IPS DF 6.9 (cell line): Measurements from ENCODE around the gene SRSF9.

Source experiments
- DNase-seq: peaks from one replicate; pipeline ENCODE4 v3.0.0-alpha.2; 2013; ENCODE audit warnings: low read depth, low spot score
- H3K27ac ChIP-seq: one replicate; pipeline ENCODE4 v1.5.1; 2013; ENCODE audit warnings: low read length, control low read depth
- H3K27me3 ChIP-seq: 2 replicates; pipeline ENCODE4 v1.6.1; 2013; ENCODE audit warnings: mild to moderate bottlenecking, low read length; ENCODE audit not compliant: control insufficient read depth, insufficient read depth
- H3K36me3 ChIP-seq: 2 replicates; pipeline ENCODE4 v1.6.1; 2013; ENCODE audit warnings: low read length; ENCODE audit not compliant: control insufficient read depth, insufficient read depth
- H3K4me1 ChIP-seq: 2 replicates; pipeline ENCODE4 v1.6.1; 2013; ENCODE audit warnings: low read length; ENCODE audit not compliant: control insufficient read depth, insufficient read depth
- H3K4me3 ChIP-seq: 2 replicates; pipeline ENCODE4 v1.5.1; 2013; ENCODE audit warnings: mild to moderate bottlenecking, low read length
- H3K9me3 ChIP-seq: 2 replicates; pipeline ENCODE4 v1.6.1; 2013; ENCODE audit warnings: low read length, inconsistent platforms; ENCODE audit not compliant: control insufficient read depth, insufficient read depth
- WGBS: extraction: QIAGEN DNeasy Blood & Tissue Kit; methylation state at CpG from one replicate; pipeline ENCODE4 v1.1.7; 2013; ENCODE audit warnings: mixed read lengths, missing lambda C conversion rate; ENCODE audit not compliant: insufficient read length, insufficient coverage; 5-methylcytosine and 5-hydroxymethylcytosine counted together

Gene SRSF9

DNA sequence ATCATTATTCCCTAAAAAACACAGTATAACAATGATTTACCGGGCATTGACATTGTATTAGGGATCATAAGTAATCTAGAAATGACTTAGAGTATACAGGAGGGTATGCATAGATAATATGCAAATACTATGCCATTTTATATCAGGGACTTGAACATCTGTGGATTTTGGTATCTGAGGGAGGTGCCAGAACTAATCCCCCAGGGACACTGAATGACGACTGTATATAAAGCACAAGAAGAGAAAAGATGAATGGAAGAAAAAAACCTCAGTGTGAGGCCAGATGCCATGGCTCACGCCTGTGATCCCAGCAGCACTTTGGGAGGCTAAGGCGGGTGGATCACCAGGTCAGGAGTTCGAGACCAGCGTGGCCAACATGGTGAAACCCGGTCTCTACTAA lies 57.1 kb downstream of the SRSF9 start:
- no peak overlapping the region for H3K4me3 ChIP-seq
- no peak for DNase-seq
- no CpG with 5 or more reads among the region's 7 CpGs for WGBS
- H3K36me3 ChIP-seq, result no peaks in the 10 kb centered on the region
- H3K27ac ChIP-seq, result no peak overlapping the region
- no peaks in the 10 kb centered on the region for H3K4me1 ChIP-seq
- H3K27me3 ChIP-seq, result no peaks in the 10 kb centered on the region
- no peaks in the 10 kb centered on the region for H3K9me3 ChIP-seq
